Activated CD8-positive, alpha-beta T cell treated with anti-CD3 and anti-CD28 coated beads, Interleukin-2, amount 10 ng/mL, durations not matched to agents 7 days and 5 days (primary cell): Measurements from ENCODE around the gene FZD7. TPM values are rescaled to one million over a fixed set of nuclear protein-coding genes. Genes with fewer than 3 reads are reported as not detected.

Source experiments
- ATAC-seq: fragments of 150-1000 bp; cut with Tn5 transposase; one replicate; pipeline ENCODE4 v1.10.0; 2021; ENCODE audit warnings: moderate library complexity
- CTCF ChIA-PET: fragments of 350-600 bp; sonication (Branson Sonifier 250); formaldehyde crosslinking; loops from one replicate; lab custom pipeline; 2021; ENCODE audit warnings: antibody characterized with exemption; lab: Charles Lee
- POLR2A ChIA-PET: fragments of 350-600 bp; sonication (Branson Sonifier 250); formaldehyde crosslinking; loops from one replicate; lab custom pipeline; 2021; ENCODE audit warnings: antibody characterized with exemption; lab: Charles Lee
- DNase-seq: peaks from one replicate; pipeline ENCODE4 v3.0.0-alpha.2; 2020
- H3K27ac Mint-ChIP-seq: one replicate; pipeline ENCODE4 v1.8.0; 2021; ENCODE audit warnings: mild to moderate bottlenecking, mixed read lengths
- H3K27me3 Mint-ChIP-seq: one replicate; pipeline ENCODE4 v1.8.0; 2021; ENCODE audit warnings: low read depth, mixed read lengths
- H3K36me3 Mint-ChIP-seq: one replicate; pipeline ENCODE4 v1.8.0; 2021; ENCODE audit warnings: low read depth, mixed read lengths
- H3K4me1 Mint-ChIP-seq: one replicate; pipeline ENCODE4 v1.8.0; 2021; ENCODE audit warnings: low read depth, mixed read lengths
- H3K4me3 Mint-ChIP-seq: one replicate; pipeline ENCODE4 v1.8.0; 2021; ENCODE audit warnings: mild to moderate bottlenecking, mixed read lengths
- H3K9me3 Mint-ChIP-seq: one replicate; pipeline ENCODE4 v1.8.0; 2022; ENCODE audit warnings: mixed read lengths; ENCODE audit not compliant: insufficient read depth
- total RNA-seq, 2 experiments: library from RNA; stranded (reverse); gene quantifications; one replicate each; pipeline ENCODE4 v1.2.3, GENCODE V29; 2021

Gene FZD7
- total RNA-seq, 2 experiments from 2014 or later, result 0.08 TPM; not detected in 1

GRCh38 chr2:202015471-202015870 is 18.2 kb upstream of the FZD7 start:
- POLR2A ChIA-PET, result interaction anchor here (1.4 kb wide), 1 partner anchor 18 kb away, joined by 3 read pairs; no protein-coding TSS in a partner anchor
- Mint-ChIP-seq H3K9me3 (no peaks in the 10 kb centered on the region), H3K27me3 (peaks cover 10% of the 10 kb centered on the region), H3K4me3 (no peak overlapping the region), H3K27ac (no peak overlapping the region), H3K36me3 (no peaks in the 10 kb centered on the region), H3K4me1 (no peaks in the 10 kb centered on the region)
- ATAC-seq (no peak), DNase-seq (no peak)
- CTCF ChIA-PET, result no interaction called here

GRCh38 chr2:202016579-202017227 is 17.0 kb upstream of the FZD7 start:
- no peak for DNase-seq
- Mint-ChIP-seq H3K27me3 (peaks cover 7% of the 10 kb centered on the region), H3K4me3 (no peak overlapping the region), H3K4me1 (no peaks in the 10 kb centered on the region), H3K36me3 (no peaks in the 10 kb centered on the region), H3K27ac (no peak overlapping the region), H3K9me3 (no peaks in the 10 kb centered on the region)
- ChIA-PET POLR2A (no interaction called here), CTCF (no interaction called here)
- no peak for ATAC-seq

GRCh38 chr2:202017940-202018339 is 15.7 kb upstream of the FZD7 start:
- peaks cover 2% of the 10 kb centered on the region for H3K27me3 Mint-ChIP-seq

DNA sequence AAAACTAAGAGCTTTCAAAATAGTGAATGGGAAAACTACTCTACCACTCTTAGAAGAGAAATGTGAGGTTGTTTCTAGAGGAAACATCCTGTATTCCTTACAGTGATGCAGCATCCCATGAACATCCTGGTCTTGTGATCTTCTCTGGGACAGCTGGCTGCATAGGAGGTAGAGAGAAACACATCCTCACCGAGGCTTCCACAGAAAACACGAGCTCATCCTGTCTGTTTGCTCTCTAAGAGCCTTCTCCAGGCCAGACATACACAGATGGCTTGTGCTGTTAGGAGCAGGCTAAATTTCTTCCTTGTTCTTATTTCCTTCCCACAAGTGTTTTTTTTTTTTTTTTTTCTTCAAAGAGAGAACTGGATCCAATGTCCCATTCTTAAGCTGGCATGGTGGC is 14.7 kb upstream of the FZD7 start:
- ATAC-seq, result no peak
- no peak overlapping the region for H3K4me3 Mint-ChIP-seq
- no peak for DNase-seq
- CTCF ChIA-PET, result interaction anchor here (0.6 to 0.9 kb wide), 2 partner anchors 146 to 634 kb away, joined by 3 read pairs; no protein-coding TSS in a partner anchor
- H3K27me3 Mint-ChIP-seq, result no peaks in the 10 kb centered on the region
- H3K9me3 Mint-ChIP-seq, result no peaks in the 10 kb centered on the region
- H3K36me3 Mint-ChIP-seq, result no peaks in the 10 kb centered on the region
- no peak overlapping the region for H3K27ac Mint-ChIP-seq
- POLR2A ChIA-PET, result no interaction called here
- H3K4me1 Mint-ChIP-seq, result no peaks in the 10 kb centered on the region

More at GRCh38 chr2:202017940-202018339, 15.7 kb upstream of the FZD7 start:
- H3K36me3 Mint-ChIP-seq, result no peaks in the 10 kb centered on the region
- CTCF ChIA-PET, result no interaction called here
- ATAC-seq (no peak), DNase-seq (no peak)
- POLR2A ChIA-PET, result no interaction called here
- no peak overlapping the region for H3K4me3 Mint-ChIP-seq
- no peaks in the 10 kb centered on the region for H3K4me1 Mint-ChIP-seq
- no peak overlapping the region for H3K27ac Mint-ChIP-seq
- no peaks in the 10 kb centered on the region for H3K9me3 Mint-ChIP-seq

DNA sequence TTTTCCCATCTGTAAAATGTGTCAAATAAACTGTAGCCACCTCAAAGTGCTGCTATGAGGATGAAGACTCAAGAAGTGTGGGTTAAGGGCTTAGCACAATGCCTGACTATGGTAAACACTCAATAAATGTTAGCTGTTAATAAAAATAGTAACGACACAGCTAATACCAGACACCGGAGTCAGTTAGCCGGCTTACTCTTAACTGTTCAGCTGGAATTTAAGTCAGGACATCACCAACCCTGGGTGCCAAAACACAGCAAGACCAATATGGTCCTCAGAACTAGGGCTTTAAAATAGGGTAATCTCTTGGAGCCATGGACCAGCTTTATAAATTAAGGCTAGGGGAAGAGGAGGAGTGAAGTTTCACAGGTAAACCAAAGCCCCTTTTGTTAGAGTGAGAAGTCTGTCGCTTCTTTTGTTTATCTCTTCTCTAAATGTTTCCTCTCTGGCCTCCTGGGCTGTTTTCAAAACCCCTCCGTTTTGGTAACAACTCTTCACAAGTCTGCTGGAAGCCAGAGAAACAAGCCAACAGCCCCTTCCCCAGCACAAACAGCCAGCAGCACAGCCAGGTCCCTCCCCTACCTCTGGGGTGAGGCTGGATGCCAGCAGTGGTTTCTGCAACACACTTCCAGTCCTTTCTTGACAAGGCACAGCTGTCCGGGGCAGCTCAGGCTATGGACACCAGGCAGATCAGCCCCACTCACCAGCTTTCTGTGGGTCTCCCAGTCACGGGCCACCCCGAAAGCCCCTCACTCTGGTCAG is 13.8 kb upstream of the FZD7 start:
- Mint-ChIP-seq H3K4me1 (no peaks in the 10 kb centered on the region), H3K27ac (no peak overlapping the region), H3K4me3 (no peak overlapping the region), H3K9me3 (no peaks in the 10 kb centered on the region), H3K36me3 (no peaks in the 10 kb centered on the region), H3K27me3 (peaks cover under 1% of the 10 kb centered on the region)
- POLR2A ChIA-PET, result no interaction called here
- DNase-seq (no peak), ATAC-seq (no peak)
- CTCF ChIA-PET, result interaction anchor here (0.6 kb wide), 1 partner anchor 635 kb away, joined by 3 read pairs; no protein-coding TSS in a partner anchor

DNA sequence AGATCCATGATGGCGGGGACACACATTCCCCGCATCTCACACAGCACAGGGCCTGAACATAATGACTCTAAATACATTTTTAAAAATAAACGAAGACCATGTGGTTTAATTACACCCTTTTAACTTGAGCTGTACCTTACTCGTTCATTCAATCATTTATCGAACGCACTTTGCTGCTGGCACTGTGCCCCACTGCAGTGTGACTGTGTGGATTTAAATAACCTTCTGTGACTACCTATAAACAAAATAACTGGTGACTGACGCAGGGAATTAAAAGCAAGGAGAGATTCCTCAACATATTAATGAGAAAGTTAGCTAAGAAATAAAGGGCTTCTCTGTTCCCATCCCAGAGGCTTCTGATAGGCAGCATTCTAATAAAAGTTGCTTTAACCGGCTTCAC is 10.9 kb upstream of the FZD7 start:
- no peak for DNase-seq
- peaks cover 4% of the 10 kb centered on the region for H3K27me3 Mint-ChIP-seq
- no peaks in the 10 kb centered on the region for H3K4me1 Mint-ChIP-seq
- H3K4me3 Mint-ChIP-seq, result no peak overlapping the region
- H3K36me3 Mint-ChIP-seq, result no peaks in the 10 kb centered on the region
- ChIA-PET CTCF (no interaction called here), POLR2A (no interaction called here)
- no peak for ATAC-seq
- no peaks in the 10 kb centered on the region for H3K9me3 Mint-ChIP-seq
- no peak overlapping the region for H3K27ac Mint-ChIP-seq

DNA sequence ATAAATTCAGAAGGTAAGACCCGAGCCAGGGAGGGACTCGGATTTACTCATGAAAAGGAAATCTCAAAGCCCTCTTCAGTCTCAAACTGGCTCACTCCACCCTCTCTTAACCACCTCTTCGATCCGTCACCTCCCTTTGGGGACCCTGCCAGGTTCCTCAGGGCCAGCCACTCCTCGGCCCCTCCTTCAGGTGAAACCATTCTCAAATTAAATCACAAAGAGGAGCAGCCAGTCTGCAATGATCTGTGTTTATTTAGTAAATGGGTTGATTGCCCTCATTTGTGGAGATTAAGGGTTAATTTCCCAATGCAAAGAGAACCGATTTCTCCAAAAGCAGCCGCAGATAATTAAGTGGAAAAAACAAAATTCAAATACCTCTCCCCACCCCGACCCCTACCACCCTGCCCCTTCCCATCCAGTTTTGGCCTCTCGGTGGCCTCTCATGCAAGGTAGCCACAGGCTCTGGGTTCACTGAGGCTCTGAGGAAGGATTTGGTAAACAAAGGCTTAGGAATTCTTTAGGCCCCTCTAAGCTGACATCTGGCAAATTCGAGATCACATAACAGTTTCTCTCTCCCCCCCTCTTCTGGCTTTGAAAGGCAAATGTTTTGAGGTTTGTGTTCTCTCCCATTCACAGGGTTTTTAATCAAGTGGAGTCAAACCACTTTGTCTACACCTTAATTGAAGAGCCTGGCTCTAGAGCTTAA is 10.3 kb upstream of the FZD7 start:
- Mint-ChIP-seq H3K27me3 (peaks cover 4% of the 10 kb centered on the region), H3K4me3 (no peak overlapping the region), H3K27ac (no peak overlapping the region), H3K36me3 (no peaks in the 10 kb centered on the region), H3K4me1 (no peaks in the 10 kb centered on the region), H3K9me3 (no peaks in the 10 kb centered on the region)
- ATAC-seq (no peak), DNase-seq (no peak)
- ChIA-PET POLR2A (no interaction called here), CTCF (no interaction called here)

DNA sequence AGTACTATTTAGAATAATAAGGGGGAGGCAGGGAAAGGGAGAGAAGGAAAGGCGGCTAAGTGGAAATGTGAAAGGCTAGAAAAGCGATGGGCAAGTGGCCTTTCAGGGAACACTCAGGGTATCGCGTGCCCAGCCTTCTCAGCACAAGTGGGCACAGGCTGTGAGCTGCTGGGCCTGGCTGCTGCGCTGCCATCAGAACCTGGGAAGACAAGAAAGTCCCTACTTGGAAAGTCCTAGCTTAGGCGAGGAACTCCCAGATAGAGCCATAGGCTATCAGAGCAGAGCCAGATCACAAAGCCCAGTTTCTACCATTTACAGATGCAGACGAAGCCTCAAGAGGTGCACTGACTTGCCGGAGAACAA is 9.8 kb upstream of the FZD7 start:
- no peaks in the 10 kb centered on the region for H3K4me1 Mint-ChIP-seq
- H3K9me3 Mint-ChIP-seq, result no peaks in the 10 kb centered on the region
- DNase-seq (no peak), ATAC-seq (no peak)
- H3K4me3 Mint-ChIP-seq, result no peak overlapping the region
- H3K27ac Mint-ChIP-seq, result no peak overlapping the region
- ChIA-PET POLR2A (no interaction called here), CTCF (no interaction called here)
- peaks cover 4% of the 10 kb centered on the region for H3K27me3 Mint-ChIP-seq
- H3K36me3 Mint-ChIP-seq, result no peaks in the 10 kb centered on the region

DNA sequence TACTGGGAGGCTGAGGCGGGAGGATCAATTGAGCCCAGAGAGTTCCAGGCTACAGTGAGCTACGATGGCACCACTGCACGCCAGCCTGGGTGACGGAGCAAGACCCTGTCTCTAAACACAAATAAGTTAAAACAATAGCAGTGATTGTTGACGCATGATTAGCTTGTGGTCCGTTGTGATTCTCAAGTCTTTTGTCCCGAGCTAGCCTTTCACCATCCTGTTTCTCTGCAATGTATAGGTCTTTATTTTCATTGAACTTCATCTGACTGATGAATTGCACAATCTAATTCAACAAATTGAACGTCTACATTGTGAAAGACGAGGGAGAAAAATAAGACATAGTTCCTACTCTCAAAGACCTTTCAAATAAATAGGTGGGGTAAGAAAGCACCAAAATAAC is 8.8 kb upstream of the FZD7 start:
- peaks cover 8% of the 10 kb centered on the region for H3K27me3 Mint-ChIP-seq
- CTCF ChIA-PET, result no interaction called here

GRCh38 chr2:202025816-202026215 is 7.8 kb upstream of the FZD7 start:
- no peaks in the 10 kb centered on the region for H3K4me1 Mint-ChIP-seq
- ATAC-seq (no peak), DNase-seq (no peak)
- H3K27ac Mint-ChIP-seq, result no peak overlapping the region
- ChIA-PET CTCF (no interaction called here), POLR2A (no interaction called here)
- H3K36me3 Mint-ChIP-seq, result no peaks in the 10 kb centered on the region
- H3K27me3 Mint-ChIP-seq, result peaks cover 17% of the 10 kb centered on the region
- H3K9me3 Mint-ChIP-seq, result no peaks in the 10 kb centered on the region
- H3K4me3 Mint-ChIP-seq, result no peak overlapping the region

More for the DNA sequence above, 8.8 kb upstream of the FZD7 start:
- no peaks in the 10 kb centered on the region for H3K36me3 Mint-ChIP-seq
- H3K27ac Mint-ChIP-seq, result no peak overlapping the region
- H3K4me3 Mint-ChIP-seq, result no peak overlapping the region
- POLR2A ChIA-PET, result no interaction called here
- no peaks in the 10 kb centered on the region for H3K4me1 Mint-ChIP-seq
- DNase-seq (no peak), ATAC-seq (no peak)
- no peaks in the 10 kb centered on the region for H3K9me3 Mint-ChIP-seq

DNA sequence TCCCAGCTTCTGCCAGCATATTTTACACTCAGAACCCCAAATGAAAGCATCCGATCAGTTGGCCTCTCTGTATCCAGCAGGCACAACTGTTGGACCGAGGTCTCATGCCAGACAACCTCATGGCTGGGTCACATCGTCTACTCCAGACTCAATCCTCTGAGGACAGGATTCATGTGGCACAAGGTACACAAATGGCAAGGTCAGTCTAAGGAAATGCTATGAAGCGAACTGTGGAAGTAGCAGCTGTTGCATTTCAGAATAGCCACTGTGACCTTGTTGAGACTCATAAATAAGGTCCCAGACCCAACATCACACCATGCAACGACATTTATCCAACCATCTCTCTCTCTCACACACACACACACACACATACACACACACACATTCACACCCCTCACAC is 7.1 kb upstream of the FZD7 start:
- Mint-ChIP-seq H3K9me3 (no peaks in the 10 kb centered on the region), H3K4me1 (no peaks in the 10 kb centered on the region), H3K36me3 (no peaks in the 10 kb centered on the region), H3K27me3 (peaks cover 24% of the 10 kb centered on the region), H3K27ac (no peak overlapping the region), H3K4me3 (no peak overlapping the region)
- ChIA-PET POLR2A (no interaction called here), CTCF (no interaction called here)
- DNase-seq (no peak), ATAC-seq (no peak)

GRCh38 chr2:202030691-202031090 is 3.0 kb upstream of the FZD7 start:
- peaks cover 40% of the 10 kb centered on the region for H3K27me3 Mint-ChIP-seq
- ChIA-PET CTCF (interaction anchor here (1.8 kb wide), 1 partner anchor 171 kb away, joined by 4 read pairs; no protein-coding TSS in a partner anchor), POLR2A (no interaction called here)
- no peak overlapping the region for H3K4me3 Mint-ChIP-seq
- H3K4me1 Mint-ChIP-seq, result peaks cover 13% of the 10 kb centered on the region
- ATAC-seq (no peak), DNase-seq (no peak)
- no peak overlapping the region for H3K27ac Mint-ChIP-seq
- H3K9me3 Mint-ChIP-seq, result no peaks in the 10 kb centered on the region
- no peaks in the 10 kb centered on the region for H3K36me3 Mint-ChIP-seq
